ENCODE results near the gene COL4A3.

- TF ChIP-seq, protein P1, sequence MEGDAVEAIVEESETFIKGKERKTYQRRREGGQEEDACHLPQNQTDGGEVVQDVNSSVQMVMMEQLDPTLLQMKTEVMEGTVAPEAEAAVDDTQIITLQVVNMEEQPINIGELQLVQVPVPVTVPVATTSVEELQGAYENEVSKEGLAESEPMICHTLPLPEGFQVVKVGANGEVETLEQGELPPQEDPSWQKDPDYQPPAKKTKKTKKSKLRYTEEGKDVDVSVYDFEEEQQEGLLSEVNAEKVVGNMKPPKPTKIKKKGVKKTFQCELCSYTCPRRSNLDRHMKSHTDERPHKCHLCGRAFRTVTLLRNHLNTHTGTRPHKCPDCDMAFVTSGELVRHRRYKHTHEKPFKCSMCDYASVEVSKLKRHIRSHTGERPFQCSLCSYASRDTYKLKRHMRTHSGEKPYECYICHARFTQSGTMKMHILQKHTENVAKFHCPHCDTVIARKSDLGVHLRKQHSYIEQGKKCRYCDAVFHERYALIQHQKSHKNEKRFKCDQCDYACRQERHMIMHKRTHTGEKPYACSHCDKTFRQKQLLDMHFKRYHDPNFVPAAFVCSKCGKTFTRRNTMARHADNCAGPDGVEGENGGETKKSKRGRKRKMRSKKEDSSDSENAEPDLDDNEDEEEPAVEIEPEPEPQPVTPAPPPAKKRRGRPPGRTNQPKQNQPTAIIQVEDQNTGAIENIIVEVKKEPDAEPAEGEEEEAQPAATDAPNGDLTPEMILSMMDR (IDR thresholded peaks at IDR 0.05), result no peak
- TF ChIP-seq POLR2A (IDR thresholded peaks at IDR 0.05) (no peak), EP300 (IDR thresholded peaks at IDR 0.05) (no peak)
Observed at GRCh38 chr2:227313310-227313709, 148.9 kb downstream of the COL4A3 start.

Data from stomach (tissue), 4 donors.